ENCODE measurements around the gene ACYP2.

DNA sequence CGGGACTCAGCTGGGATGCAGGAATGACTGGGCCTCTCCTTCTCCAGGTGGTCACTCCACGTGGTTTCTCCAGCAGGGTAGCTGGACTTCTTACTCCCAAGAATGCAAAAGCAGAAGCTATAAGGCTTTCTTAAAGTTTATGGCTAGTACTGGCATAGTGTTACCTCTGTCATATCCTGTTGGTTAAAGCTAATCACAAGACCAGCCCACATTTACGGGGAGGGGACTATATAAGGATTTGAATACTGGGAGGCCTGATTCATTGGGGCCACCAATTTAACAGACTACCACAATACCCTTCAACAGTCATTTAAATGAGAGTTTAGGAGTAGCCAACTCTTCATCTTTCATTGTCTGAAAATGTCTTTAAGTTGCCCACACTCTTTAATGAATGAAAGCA, 235.0 kb downstream of the ACYP2 start:
- TF ChIP-seq ZSCAN23 (tag by site-specific recombination; IDR thresholded peaks at IDR 0.05): no peak
- no peak for TF ChIP-seq ZNF660 (tag by site-specific recombination; IDR thresholded peaks at IDR 0.05)
- TF ChIP-seq, protein P1, sequence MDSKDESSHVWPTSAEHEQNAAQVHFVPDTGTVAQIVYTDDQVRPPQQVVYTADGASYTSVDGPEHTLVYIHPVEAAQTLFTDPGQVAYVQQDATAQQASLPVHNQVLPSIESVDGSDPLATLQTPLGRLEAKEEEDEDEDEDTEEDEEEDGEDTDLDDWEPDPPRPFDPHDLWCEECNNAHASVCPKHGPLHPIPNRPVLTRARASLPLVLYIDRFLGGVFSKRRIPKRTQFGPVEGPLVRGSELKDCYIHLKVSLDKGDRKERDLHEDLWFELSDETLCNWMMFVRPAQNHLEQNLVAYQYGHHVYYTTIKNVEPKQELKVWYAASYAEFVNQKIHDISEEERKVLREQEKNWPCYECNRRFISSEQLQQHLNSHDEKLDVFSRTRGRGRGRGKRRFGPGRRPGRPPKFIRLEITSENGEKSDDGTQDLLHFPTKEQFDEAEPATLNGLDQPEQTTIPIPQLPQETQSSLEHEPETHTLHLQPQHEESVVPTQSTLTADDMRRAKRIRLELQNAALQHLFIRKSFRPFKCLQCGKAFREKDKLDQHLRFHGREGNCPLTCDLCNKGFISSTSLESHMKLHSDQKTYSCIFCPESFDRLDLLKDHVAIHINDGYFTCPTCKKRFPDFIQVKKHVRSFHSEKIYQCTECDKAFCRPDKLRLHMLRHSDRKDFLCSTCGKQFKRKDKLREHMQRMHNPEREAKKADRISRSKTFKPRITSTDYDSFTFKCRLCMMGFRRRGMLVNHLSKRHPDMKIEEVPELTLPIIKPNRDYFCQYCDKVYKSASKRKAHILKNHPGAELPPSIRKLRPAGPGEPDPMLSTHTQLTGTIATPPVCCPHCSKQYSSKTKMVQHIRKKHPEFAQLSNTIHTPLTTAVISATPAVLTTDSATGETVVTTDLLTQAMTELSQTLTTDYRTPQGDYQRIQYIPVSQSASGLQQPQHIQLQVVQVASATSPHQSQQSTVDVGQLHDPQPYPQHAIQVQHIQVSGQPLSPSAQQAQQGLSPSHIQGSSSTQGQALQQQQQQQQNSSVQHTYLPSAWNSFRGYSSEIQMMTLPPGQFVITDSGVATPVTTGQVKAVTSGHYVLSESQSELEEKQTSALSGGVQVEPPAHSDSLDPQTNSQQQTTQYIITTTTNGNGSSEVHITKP (tag by site-specific recombination; IDR thresholded peaks at IDR 0.05): no peak
- TF ChIP-seq ZNF202 (tag by site-specific recombination; IDR thresholded peaks at IDR 0.05; ENCODE audit: borderline replicate concordance): no peak
- no peak for TF ChIP-seq ZNF670 (tag by site-specific recombination; IDR thresholded peaks at IDR 0.05; ENCODE audit: low read depth)
- TF ChIP-seq, protein P2, sequence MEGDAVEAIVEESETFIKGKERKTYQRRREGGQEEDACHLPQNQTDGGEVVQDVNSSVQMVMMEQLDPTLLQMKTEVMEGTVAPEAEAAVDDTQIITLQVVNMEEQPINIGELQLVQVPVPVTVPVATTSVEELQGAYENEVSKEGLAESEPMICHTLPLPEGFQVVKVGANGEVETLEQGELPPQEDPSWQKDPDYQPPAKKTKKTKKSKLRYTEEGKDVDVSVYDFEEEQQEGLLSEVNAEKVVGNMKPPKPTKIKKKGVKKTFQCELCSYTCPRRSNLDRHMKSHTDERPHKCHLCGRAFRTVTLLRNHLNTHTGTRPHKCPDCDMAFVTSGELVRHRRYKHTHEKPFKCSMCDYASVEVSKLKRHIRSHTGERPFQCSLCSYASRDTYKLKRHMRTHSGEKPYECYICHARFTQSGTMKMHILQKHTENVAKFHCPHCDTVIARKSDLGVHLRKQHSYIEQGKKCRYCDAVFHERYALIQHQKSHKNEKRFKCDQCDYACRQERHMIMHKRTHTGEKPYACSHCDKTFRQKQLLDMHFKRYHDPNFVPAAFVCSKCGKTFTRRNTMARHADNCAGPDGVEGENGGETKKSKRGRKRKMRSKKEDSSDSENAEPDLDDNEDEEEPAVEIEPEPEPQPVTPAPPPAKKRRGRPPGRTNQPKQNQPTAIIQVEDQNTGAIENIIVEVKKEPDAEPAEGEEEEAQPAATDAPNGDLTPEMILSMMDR (tag by site-specific recombination; IDR thresholded peaks at IDR 0.05): no peak
- TF ChIP-seq MEIS1 (CRISPR knock-in tag; IDR thresholded peaks at IDR 0.05; ENCODE audit: borderline replicate concordance): no peak

All from HEK293 (cell line).